Karpas-422 (cell line): ENCODE results near the gene VSTM2L. TPM values are rescaled to one million over a fixed set of nuclear protein-coding genes. Genes with fewer than 3 reads are reported as not detected.

ENCODE experiments used
- DNase-seq: peaks from one replicate; pipeline ENCODE4 v3.0.0-alpha.2; 2015
- H2AFZ ChIP-seq: fragments of 200-600 bp; sonication (generic); 2 replicates; pipeline ENCODE4 v1.6.1; 2014; ENCODE audit warnings: antibody characterized with exemption, low read length, mixed read lengths
- H3K27ac ChIP-seq: fragments of 200-600 bp; sonication (generic); 2 replicates; pipeline ENCODE4 v1.5.1; 2014; ENCODE audit warnings: mild to moderate bottlenecking, low read length, moderate library complexity
- H3K27me3 ChIP-seq: fragments of 200-600 bp; sonication (generic); 2 replicates; pipeline ENCODE4 v1.6.1; 2014; ENCODE audit warnings: low read length, mixed read lengths
- H3K36me3 ChIP-seq: fragments of 200-600 bp; sonication (generic); 2 replicates; pipeline ENCODE4 v1.6.1; 2014; ENCODE audit warnings: low read length, mixed read lengths; ENCODE audit not compliant: insufficient read depth
- H3K4me1 ChIP-seq: fragments of 200-600 bp; sonication (generic); 2 replicates; pipeline ENCODE4 v1.6.1; 2014; ENCODE audit warnings: mild to moderate bottlenecking, low read length, mixed read lengths
- H3K4me2 ChIP-seq: fragments of 200-600 bp; sonication (generic); 2 replicates; pipeline ENCODE4 v1.6.1; 2014; ENCODE audit warnings: low read length, low read depth, mild to moderate bottlenecking; ENCODE audit not compliant: poor library complexity, severe bottlenecking
- H3K4me3 ChIP-seq: fragments of 200-600 bp; sonication (generic); 2 replicates; pipeline ENCODE4 v1.5.1; 2014; ENCODE audit warnings: mild to moderate bottlenecking, antibody characterized with exemption, low read length, mixed read lengths
- H3K79me2 ChIP-seq: fragments of 200-600 bp; sonication (generic); 2 replicates; pipeline ENCODE4 v1.6.1; 2014; ENCODE audit warnings: mild to moderate bottlenecking, low read length, mixed read lengths
- H3K9ac ChIP-seq: fragments of 200-600 bp; sonication (generic); 2 replicates; pipeline ENCODE4 v1.6.0; 2014; ENCODE audit warnings: low read length
- H3K9me2 ChIP-seq: fragments of 200-600 bp; sonication (generic), shearing (Covaris generic); replicated peaks from 2 replicates; pipeline ENCODE4 v1.6.0; 2014; ENCODE audit warnings: mild to moderate bottlenecking, low read length, moderate library complexity; ENCODE audit not compliant: insufficient read depth
- H3K9me3 ChIP-seq: fragments of 300-700, 200-600 bp; sonication (generic); 2 replicates; pipeline ENCODE4 v1.6.1; 2014; ENCODE audit warnings: low read length, mixed read lengths
- H4K20me1 ChIP-seq: fragments of 200-600 bp; sonication (generic); 2 replicates; pipeline ENCODE4 v1.6.1; 2014; ENCODE audit warnings: mild to moderate bottlenecking, antibody characterized with exemption, low read length, low read depth; ENCODE audit not compliant: insufficient read depth
- total RNA-seq: library from RNA; depleted of rRNA; stranded (reverse); fragments of >200 nt; shearing (Covaris generic); gene quantifications from 2 replicates; pipeline ENCODE4 v1.2.3, GENCODE V29; 2014; ENCODE audit warnings: low replicate concordance

Gene VSTM2L
- total RNA-seq, 1 experiment from 2014 or later = not detected

GRCh38 chr20:37866051-37866450 is 36.9 kb upstream of the VSTM2L start:
- Histone ChIP-seq H3K9ac (no peak overlapping the region), H3K27me3 (no peaks in the 10 kb centered on the region), H3K9me3 (no peaks in the 10 kb centered on the region), H3K4me1 (peaks cover 10% of the 10 kb centered on the region), H3K27ac (no peak overlapping the region), H2AFZ (no peak overlapping the region), H3K9me2 (no peaks in the 10 kb centered on the region), H3K79me2 (no peaks in the 10 kb centered on the region), H4K20me1 (no peaks in the 10 kb centered on the region), H3K4me2 (no peak overlapping the region), H3K36me3 (peaks cover 3% of the 10 kb centered on the region; the same call in 1 of the 2 replicates), H3K4me3 (no peak overlapping the region)
- no peak for DNase-seq

GRCh38 chr20:37867289-37868195 is 35.4 kb upstream of the VSTM2L start:
- Histone ChIP-seq H3K27ac (no peak overlapping the region), H3K27me3 (no peaks in the 10 kb centered on the region), H3K4me2 (no peak overlapping the region), H3K4me1 (peaks cover 10% of the 10 kb centered on the region), H3K4me3 (no peak overlapping the region), H2AFZ (no peak overlapping the region), H3K9me2 (no peaks in the 10 kb centered on the region), H3K79me2 (no peaks in the 10 kb centered on the region), H3K9ac (no peak overlapping the region), H3K36me3 (0 out of 2 replicates have a peak, but pooled peaks cover 4% of the 10 kb centered on the region), H3K9me3 (no peaks in the 10 kb centered on the region), H4K20me1 (no peaks in the 10 kb centered on the region)
- no peak for DNase-seq

GRCh38 chr20:37868851-37869333 is 34.0 kb upstream of the VSTM2L start:
- Histone ChIP-seq H3K4me1 (peaks cover 10% of the 10 kb centered on the region), H3K4me3 (no peak overlapping the region), H3K27me3 (no peaks in the 10 kb centered on the region), H3K9me3 (no peaks in the 10 kb centered on the region), H3K9ac (0 out of 2 replicates have a peak overlapping the region, but pooled peaks have one; percentile 16), H2AFZ (no peak overlapping the region), H3K9me2 (no peaks in the 10 kb centered on the region), H4K20me1 (no peaks in the 10 kb centered on the region), H3K27ac (peak overlapping the region; percentile 44; the same call in 1 of the 2 replicates), H3K79me2 (no peaks in the 10 kb centered on the region), H3K36me3 (0 out of 2 replicates have a peak, but pooled peaks cover 4% of the 10 kb centered on the region), H3K4me2 (no peak overlapping the region)
- DNase-seq = no peak

- no peak overlapping the region for H3K27ac ChIP-seq
- no peak for DNase-seq
- H3K27me3 ChIP-seq = no peaks in the 10 kb centered on the region
- no peak overlapping the region for H3K4me3 ChIP-seq
- H3K4me2 ChIP-seq = no peak overlapping the region
- peaks cover 10% of the 10 kb centered on the region for H3K4me1 ChIP-seq
- H2AFZ ChIP-seq = no peak overlapping the region
- H3K9me3 ChIP-seq = no peaks in the 10 kb centered on the region
- no peaks in the 10 kb centered on the region for H3K79me2 ChIP-seq
- H4K20me1 ChIP-seq = no peaks in the 10 kb centered on the region
- H3K9me2 ChIP-seq = no peaks in the 10 kb centered on the region
- no peak overlapping the region for H3K9ac ChIP-seq
- H3K36me3 ChIP-seq = 0 out of 2 replicates have a peak, but pooled peaks cover 4% of the 10 kb centered on the region
Observed at GRCh38 chr20:37869334-37869861, 33.5 kb upstream of the VSTM2L start.

- Histone ChIP-seq H3K9ac (no peak overlapping the region), H3K9me3 (no peaks in the 10 kb centered on the region), H3K79me2 (no peaks in the 10 kb centered on the region), H3K9me2 (no peaks in the 10 kb centered on the region), H3K27ac (no peak overlapping the region), H4K20me1 (no peaks in the 10 kb centered on the region), H3K4me3 (no peak overlapping the region), H2AFZ (no peak overlapping the region), H3K4me1 (peaks cover 10% of the 10 kb centered on the region), H3K36me3 (0 out of 2 replicates have a peak, but pooled peaks cover 4% of the 10 kb centered on the region), H3K27me3 (no peaks in the 10 kb centered on the region), H3K4me2 (no peak overlapping the region)
- DNase-seq = no peak
Observed at GRCh38 chr20:37870294-37870693, 32.6 kb upstream of the VSTM2L start.

- no peak for DNase-seq
- H3K4me2 ChIP-seq = no peak overlapping the region
- H2AFZ ChIP-seq = no peak overlapping the region
- H4K20me1 ChIP-seq = no peaks in the 10 kb centered on the region
- H3K9me2 ChIP-seq = no peaks in the 10 kb centered on the region
- H3K9ac ChIP-seq = no peak overlapping the region
- H3K27me3 ChIP-seq = no peaks in the 10 kb centered on the region
- H3K27ac ChIP-seq = no peak overlapping the region
- peaks cover 10% of the 10 kb centered on the region for H3K4me1 ChIP-seq
- no peak overlapping the region for H3K4me3 ChIP-seq
- H3K36me3 ChIP-seq = 0 out of 2 replicates have a peak, but pooled peaks cover 4% of the 10 kb centered on the region
- no peaks in the 10 kb centered on the region for H3K9me3 ChIP-seq
- H3K79me2 ChIP-seq = no peaks in the 10 kb centered on the region
Observed at GRCh38 chr20:37871751-37872150, 31.2 kb upstream of the VSTM2L start.

GRCh38 chr20:37872161-37872560 is 30.8 kb upstream of the VSTM2L start:
- Histone ChIP-seq H2AFZ (no peak overlapping the region), H3K79me2 (no peaks in the 10 kb centered on the region), H3K9ac (no peak overlapping the region), H4K20me1 (no peaks in the 10 kb centered on the region), H3K9me2 (no peaks in the 10 kb centered on the region), H3K36me3 (0 out of 2 replicates have a peak, but pooled peaks cover 4% of the 10 kb centered on the region), H3K4me3 (no peak overlapping the region), H3K27ac (no peak overlapping the region), H3K9me3 (no peaks in the 10 kb centered on the region), H3K4me2 (no peak overlapping the region), H3K27me3 (no peaks in the 10 kb centered on the region), H3K4me1 (peaks cover 10% of the 10 kb centered on the region)
- no peak for DNase-seq

GRCh38 chr20:37873884-37874283 is 29.0 kb upstream of the VSTM2L start:
- Histone ChIP-seq H3K9ac (no peak overlapping the region), H3K9me2 (no peaks in the 10 kb centered on the region), H3K4me1 (peaks cover 3% of the 10 kb centered on the region), H3K4me2 (no peak overlapping the region), H3K36me3 (0 out of 2 replicates have a peak, but pooled peaks cover 4% of the 10 kb centered on the region), H3K9me3 (no peaks in the 10 kb centered on the region), H3K79me2 (no peaks in the 10 kb centered on the region), H3K27me3 (no peaks in the 10 kb centered on the region), H3K4me3 (no peak overlapping the region), H3K27ac (no peak overlapping the region), H4K20me1 (no peaks in the 10 kb centered on the region), H2AFZ (no peak overlapping the region)
- DNase-seq = no peak
